NCI-H2196 treated with DMSO at 0.1 percent for 48 hours (cell line): ENCODE results near the gene RAD51B.

Experiments used
- DNase-seq: peaks from one replicate; lab custom pipeline; 2025; ENCODE audit not compliant: unreplicated experiment; lab: John Stamatoyannopoulos, UW

The RAD51B gene

GRCh38 chr14:68228656-68229055, 409.1 kb downstream of the RAD51B start:
- no peak for DNase-seq

- DNase-seq = no peak
These were observed 410.0 kb downstream of the RAD51B start for GRCh38 chr14:68229423-68230100.

DNA sequence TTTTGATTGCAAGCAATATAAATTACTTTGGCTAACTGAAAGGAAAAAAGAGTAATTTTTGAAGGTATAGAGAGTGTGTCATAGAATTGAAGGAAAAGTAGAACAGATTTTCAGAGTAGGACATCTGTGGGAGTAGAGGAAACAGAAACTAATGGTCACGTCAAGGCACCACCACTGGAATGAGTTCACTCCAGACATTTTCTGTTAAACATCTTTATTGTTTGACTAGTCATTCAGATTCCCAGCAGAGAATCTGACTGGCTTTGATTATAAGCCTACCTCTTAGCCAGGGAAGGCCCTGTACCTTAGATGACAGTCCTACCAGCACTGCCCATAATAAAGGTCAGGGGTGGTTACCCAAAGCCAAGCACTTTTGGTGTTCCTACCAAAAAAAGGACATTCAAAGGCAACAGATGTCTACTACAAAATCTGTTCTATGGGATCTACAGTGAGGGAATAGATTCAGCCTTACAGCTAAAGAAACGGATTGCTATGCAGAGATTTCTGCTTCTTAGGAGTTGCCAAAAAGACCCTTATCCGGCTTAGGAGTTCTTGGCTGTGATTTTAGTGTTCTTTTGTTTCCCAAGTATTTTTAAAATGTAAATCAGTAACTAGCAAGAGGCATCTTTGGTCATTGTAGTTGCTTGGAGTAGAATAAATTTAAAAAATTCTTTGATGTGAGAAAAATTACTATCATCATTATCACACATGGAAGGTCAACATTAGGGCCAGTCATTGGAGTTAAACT, 410.8 kb downstream of the RAD51B start:
- DNase-seq = no peak

DNA sequence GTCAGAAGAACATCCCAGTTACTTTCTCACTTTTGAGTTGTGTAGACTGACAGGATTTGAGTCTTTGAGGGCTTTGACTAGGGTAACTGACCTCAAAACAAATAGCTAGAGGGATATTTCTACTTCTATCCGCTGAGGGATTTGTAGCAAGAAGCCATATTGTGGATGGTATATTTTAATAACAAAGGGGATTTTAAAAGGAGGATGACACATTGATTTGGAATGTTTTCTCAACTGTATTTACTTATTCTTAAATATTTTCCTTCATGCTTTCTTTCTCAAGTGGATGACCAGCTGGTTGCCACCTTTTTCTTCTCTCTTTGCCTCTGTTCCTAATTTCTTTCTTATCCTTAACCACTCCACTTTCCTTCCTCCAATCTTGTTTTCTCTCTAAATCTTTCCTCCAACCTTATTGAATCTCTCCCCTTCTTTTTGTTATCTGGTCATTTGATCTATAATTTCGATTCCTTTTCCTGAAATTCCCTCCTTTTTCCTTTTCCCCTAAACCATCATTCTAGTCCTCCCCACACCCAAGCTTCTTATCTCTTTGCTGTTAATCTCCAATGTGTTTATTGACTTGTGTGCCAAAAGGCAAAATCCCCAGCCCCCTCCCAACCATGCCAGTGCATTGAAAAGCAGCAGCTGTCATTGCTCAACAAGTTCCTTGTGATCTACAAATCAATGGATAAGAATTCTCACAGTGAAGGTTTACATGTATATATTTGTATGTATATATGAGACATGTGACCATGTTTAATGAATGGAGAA, 411.6 kb downstream of the RAD51B start:
- no peak for DNase-seq

GRCh38 chr14:68231898-68232297, 412.3 kb downstream of the RAD51B start:
- DNase-seq = no peak

GRCh38 chr14:68232300-68233055, 412.9 kb downstream of the RAD51B start:
- peak; percentile 60 for DNase-seq

DNA sequence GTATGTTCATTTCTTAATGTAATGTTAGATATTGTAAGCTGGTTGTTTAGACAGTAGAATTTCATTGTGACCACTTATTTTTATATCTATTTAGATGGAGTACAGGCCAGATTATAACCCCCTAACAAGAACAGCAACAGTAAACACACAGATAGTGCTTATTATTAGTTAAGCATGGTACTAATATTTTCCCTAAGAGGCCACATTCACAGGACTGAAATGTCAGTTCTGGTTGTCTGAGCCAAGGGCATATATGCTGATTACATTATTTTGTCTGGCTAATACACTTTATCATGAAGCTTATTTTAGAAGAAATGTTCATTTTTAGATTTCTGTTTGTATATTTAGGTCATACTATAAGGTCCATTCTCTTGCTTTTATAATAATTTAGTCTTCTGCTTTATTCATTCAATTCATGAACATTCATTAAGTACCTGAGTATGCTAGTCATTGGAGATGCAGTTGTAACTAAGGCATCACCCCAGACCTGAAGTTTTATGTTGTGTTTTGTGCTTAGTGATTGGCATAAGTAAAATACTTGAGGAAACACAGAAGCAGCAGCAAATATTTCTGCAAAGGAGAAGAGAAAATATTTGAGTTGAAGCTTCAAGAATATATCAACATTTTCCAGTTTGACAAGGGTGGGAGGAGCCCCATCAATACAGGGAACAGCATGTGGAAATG, 413.7 kb downstream of the RAD51B start:
- DNase-seq = no peak

DNA sequence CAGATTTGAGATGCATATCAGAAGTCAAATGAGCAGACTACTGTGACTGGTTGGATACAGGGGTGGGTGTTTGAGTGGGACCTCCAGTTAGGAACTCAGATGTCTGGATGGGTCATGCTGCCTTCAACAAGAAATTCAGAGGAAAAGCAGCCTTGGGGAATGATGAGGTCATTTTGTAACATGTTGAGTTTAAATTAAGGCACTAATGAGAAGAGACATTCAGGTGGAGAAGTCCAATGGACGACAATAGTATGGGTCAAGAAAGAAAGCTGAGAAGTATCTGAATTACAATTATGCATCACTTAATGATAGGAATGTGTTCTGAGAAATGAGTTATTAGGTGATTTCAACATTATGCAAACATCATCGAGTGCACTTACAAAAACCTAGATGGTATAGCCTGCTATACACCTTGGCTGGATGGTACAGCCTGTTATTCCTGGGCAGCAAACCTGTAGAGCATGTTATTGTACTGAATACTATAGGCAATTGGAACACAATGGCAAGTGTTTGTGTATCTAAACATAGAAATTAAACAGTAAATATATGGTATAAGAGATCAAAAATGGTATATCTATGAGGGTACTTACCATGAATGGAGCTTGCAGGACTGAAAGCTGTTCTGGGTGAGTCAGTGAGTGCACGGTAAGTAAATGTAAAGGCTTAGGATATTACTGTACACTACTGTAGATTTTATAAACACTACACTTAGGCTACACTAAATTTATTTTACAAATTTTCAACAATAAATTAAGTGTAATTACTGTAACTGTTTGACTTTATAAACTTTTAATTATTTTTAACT, 414.7 kb downstream of the RAD51B start:
- DNase-seq = no peak

DNA sequence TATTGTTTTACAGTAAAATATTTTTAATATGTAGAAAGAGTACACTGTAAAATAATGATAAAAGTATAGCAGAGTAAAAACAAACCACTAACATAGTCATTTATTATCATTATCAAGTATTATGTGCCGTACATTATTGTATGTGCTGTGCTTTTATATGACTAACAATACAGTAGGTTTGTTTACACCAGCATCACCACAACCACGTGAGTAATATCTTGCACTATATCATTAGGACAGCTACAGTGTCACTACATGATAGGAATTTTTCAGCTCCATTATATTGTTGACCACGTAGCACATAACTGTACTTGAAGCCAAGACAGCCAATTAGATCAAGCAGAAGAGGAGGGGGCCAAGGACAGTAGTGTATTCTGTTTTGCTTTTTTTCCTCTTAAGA, 415.4 kb downstream of the RAD51B start:
- DNase-seq = no peak

- no peak for DNase-seq
These were observed 417.2 kb downstream of the RAD51B start for GRCh38 chr14:68236582-68237458.

- DNase-seq = no peak
These were observed 419.0 kb downstream of the RAD51B start for GRCh38 chr14:68238551-68238950.

DNA sequence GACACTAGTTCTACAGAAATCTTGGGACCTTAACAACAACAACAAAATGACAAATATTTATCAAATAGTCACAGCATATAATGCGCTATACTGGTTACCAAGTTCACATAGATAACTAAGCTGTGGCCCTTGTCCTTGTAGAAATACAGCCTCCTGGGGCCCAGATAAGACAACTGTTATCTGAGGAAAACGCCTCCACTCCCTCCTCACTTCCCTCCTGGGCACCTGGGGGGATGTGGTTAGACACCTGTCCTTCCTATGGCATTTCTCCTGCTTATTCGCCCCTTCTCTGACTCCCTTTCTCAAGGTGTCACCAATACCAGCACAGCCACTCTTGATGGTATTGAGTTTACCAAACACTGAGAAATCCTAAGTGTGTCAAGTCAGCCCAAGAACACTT, 419.4 kb downstream of the RAD51B start:
- DNase-seq = no peak

GRCh38 chr14:68239988-68240771, 420.6 kb downstream of the RAD51B start:
- DNase-seq = no peak

DNA sequence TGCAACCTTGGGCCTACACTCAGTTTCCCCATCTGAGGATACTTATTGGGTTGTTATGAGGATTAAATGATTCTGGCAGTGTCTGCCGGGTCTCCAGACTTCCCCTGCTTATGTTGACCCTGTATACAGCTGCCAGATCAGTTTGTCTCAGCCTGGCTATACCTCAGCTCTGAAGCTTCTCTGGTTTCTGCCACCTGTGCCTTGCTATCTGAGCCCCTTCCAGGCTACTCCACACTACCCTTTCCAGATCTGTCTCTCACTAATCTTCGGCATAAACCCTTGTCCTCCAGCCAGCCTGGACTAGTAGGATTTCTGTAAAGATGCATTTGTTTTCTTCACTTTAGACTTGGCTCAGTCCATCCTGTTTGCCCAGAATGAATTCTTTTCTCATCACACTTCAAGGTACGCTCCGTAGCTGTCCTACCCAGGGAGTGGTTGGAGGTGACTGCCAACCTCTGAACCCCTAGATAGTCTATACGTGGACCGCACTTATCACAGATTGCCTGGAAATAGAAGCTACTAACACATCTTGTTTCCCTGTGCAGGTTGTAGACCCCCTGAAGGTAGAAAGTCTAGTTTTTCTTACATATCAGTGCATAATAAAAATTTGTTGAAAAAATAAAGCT, 422.4 kb downstream of the RAD51B start:
- no peak for DNase-seq

GRCh38 chr14:68243450-68244010, 424.0 kb downstream of the RAD51B start:
- DNase-seq = no peak

GRCh38 chr14:68244262-68244980, 424.8 kb downstream of the RAD51B start:
- DNase-seq = no peak
